GM23338 (cell line): ENCODE data around the gene MAP4K4. TPM values are rescaled to one million over a fixed set of nuclear protein-coding genes. Genes with fewer than 3 reads are reported as not detected.

Experiments used
- ATAC-seq: fragments of 200-7000 bp; cut with Tn5 transposase; 3 replicates; pipeline ENCODE4 v1.9.1; 2020
- DNase-seq: peaks from one replicate; pipeline ENCODE4 v3.0.0-alpha.2; 2015; ENCODE audit warnings: low spot score
- H2AFZ ChIP-seq: fragments of 200-600 bp; sonication (generic); 2 replicates; pipeline ENCODE4 v1.8.0; 2016; ENCODE audit warnings: antibody characterized with exemption, mild to moderate bottlenecking, moderate library complexity
- H3F3A ChIP-seq: fragments of 200-600 bp; sonication (generic); replicated peaks from 2 replicates; pipeline ENCODE4 v1.8.0; 2017; ENCODE audit warnings: antibody characterized with exemption, mixed run types, low read depth
- H3K27ac ChIP-seq: fragments of 200-600 bp; sonication (generic); 2 replicates; pipeline ENCODE4 v1.6.1; 2016; ENCODE audit warnings: low read depth
- H3K27me3 ChIP-seq: fragments of 200-600 bp; sonication (generic); 2 replicates; pipeline ENCODE4 v1.8.0; 2016; ENCODE audit warnings: mild to moderate bottlenecking, mixed run types, moderate library complexity; ENCODE audit not compliant: insufficient read depth
- H3K36me3 ChIP-seq: fragments of 200-600 bp; sonication (generic); 2 replicates; pipeline ENCODE4 v1.8.0; 2016; ENCODE audit warnings: mild to moderate bottlenecking; ENCODE audit not compliant: insufficient read depth
- H3K4me1 ChIP-seq: fragments of 200-600 bp; sonication (generic); 2 replicates; pipeline ENCODE4 v1.8.0; 2016; ENCODE audit warnings: mild to moderate bottlenecking, moderate library complexity; ENCODE audit not compliant: insufficient read depth
- H3K4me2 ChIP-seq: fragments of 200-600 bp; sonication (generic); 2 replicates; pipeline ENCODE4 v1.7.1; 2017; ENCODE audit warnings: mixed run types
- H3K4me3 ChIP-seq: fragments of 200-600 bp; sonication (generic); 2 replicates; pipeline ENCODE4 v1.6.1; 2016; ENCODE audit warnings: mixed run types
- H3K79me2 ChIP-seq: fragments of 200-600 bp; sonication (generic); replicated peaks from 2 replicates; pipeline ENCODE4 v1.8.0; 2017; ENCODE audit warnings: mild to moderate bottlenecking; ENCODE audit not compliant: insufficient read depth
- H3K9me2 ChIP-seq: fragments of 200-600 bp; sonication (generic); 2 replicates; pipeline ENCODE4 v1.8.0; 2017; ENCODE audit not compliant: insufficient read depth
- H4K20me1 ChIP-seq: fragments of 200-600 bp; sonication (generic); replicated peaks from 2 replicates; pipeline ENCODE4 v1.8.0; 2017; ENCODE audit warnings: mild to moderate bottlenecking; ENCODE audit not compliant: insufficient read depth
- H3K27ac Mint-ChIP-seq: 2 replicates; pipeline ENCODE4 v1.8.0; 2020; ENCODE audit warnings: inconsistent platforms, mild to moderate bottlenecking, moderate library complexity, mixed read lengths
- H3K27me3 Mint-ChIP-seq: 3 replicates; pipeline ENCODE4 v1.8.0; 2022; ENCODE audit warnings: low read depth, mild to moderate bottlenecking, moderate library complexity, mixed read lengths, inconsistent platforms; ENCODE audit not compliant: insufficient read depth, poor library complexity
- H3K36me3 Mint-ChIP-seq: 3 replicates; pipeline ENCODE4 v1.8.0; 2021; ENCODE audit warnings: low read depth, mild to moderate bottlenecking, inconsistent platforms, moderate library complexity, mixed read lengths
- H3K4me1 Mint-ChIP-seq: 3 replicates; pipeline ENCODE4 v1.8.0; 2020; ENCODE audit warnings: mild to moderate bottlenecking, inconsistent platforms, mixed read lengths
- H3K4me3 Mint-ChIP-seq: 3 replicates; pipeline ENCODE4 v1.8.0; 2021; ENCODE audit warnings: moderate library complexity, mild to moderate bottlenecking, inconsistent platforms, mixed read lengths
- H3K9me3 Mint-ChIP-seq: 3 replicates; pipeline ENCODE4 v1.8.0; 2020; ENCODE audit warnings: moderate library complexity, mild to moderate bottlenecking, inconsistent platforms, mixed read lengths
- CREB1 ChIP-seq: fragments of 250-450 bp; sonication (Bioruptor Pico); IDR thresholded peaks from 2 replicates; pipeline ENCODE4 v1.5.0; 2020; ENCODE audit warnings: low read depth, mild to moderate bottlenecking, moderate library complexity
- CTCF ChIP-seq, 2 experiments: fragments of 200-600 bp in 1 of 2; sonication (generic) in 1 of 2; conservative IDR thresholded peaks; 2 replicates each; pipeline versions ENCODE4 v1.5.1 to v1.6.1; 2016 to 2017; ENCODE audit warnings: antibody characterized with exemption in 2 of 2, low read depth in 2 of 2, mild to moderate bottlenecking in 2 of 2, moderate library complexity in 1 of 2
- ETS1 ChIP-seq: IDR thresholded peaks from 2 replicates; pipeline ENCODE4 v1.6.1; 2016; ENCODE audit warnings: antibody characterized with exemption
- EZH2 ChIP-seq: fragments of 200-600 bp; sonication (generic); IDR thresholded peaks from one replicate; pipeline ENCODE4 v1.8.0; 2017; ENCODE audit warnings: antibody characterized with exemption, mild to moderate bottlenecking, low read depth; ENCODE audit not compliant: unreplicated experiment
- EZH2phosphoT487 ChIP-seq: fragments of 200-600 bp; sonication (generic); IDR thresholded peaks from one replicate; pipeline ENCODE4 v1.8.1; 2018; ENCODE audit warnings: antibody characterized with exemption; ENCODE audit not compliant: unreplicated experiment
- JUNB ChIP-seq: IDR thresholded peaks from one replicate; pipeline ENCODE4 v1.6.1; 2016; ENCODE audit warnings: antibody characterized with exemption; ENCODE audit not compliant: unreplicated experiment
- NANOG ChIP-seq: IDR thresholded peaks from 2 replicates; pipeline ENCODE4 v1.6.1; 2016; ENCODE audit warnings: antibody characterized with exemption, borderline replicate concordance
- POLR2AphosphoS5 ChIP-seq: IDR thresholded peaks from 2 replicates; pipeline ENCODE4 v1.6.1; 2016; ENCODE audit warnings: antibody characterized with exemption, low read depth
- REST ChIP-seq: IDR thresholded peaks from one replicate; pipeline ENCODE4 v1.6.1; 2018; ENCODE audit warnings: antibody characterized with exemption; ENCODE audit not compliant: unreplicated experiment
- STAT1 ChIP-seq: IDR thresholded peaks from one replicate; pipeline ENCODE4 v1.6.1; 2016; ENCODE audit warnings: antibody characterized with exemption; ENCODE audit not compliant: unreplicated experiment
- ZNF114 ChIP-seq: fragments of 250-450 bp; sonication (Bioruptor Pico); IDR thresholded peaks from 2 replicates; pipeline ENCODE4 v1.5.0; 2020; ENCODE audit warnings: mild to moderate bottlenecking, moderate library complexity
- ZNF331 ChIP-seq: fragments of 250-450 bp; sonication (Bioruptor Pico); IDR thresholded peaks from 2 replicates; pipeline ENCODE4 v1.5.0; 2020; ENCODE audit warnings: low read depth, mild to moderate bottlenecking, moderate library complexity
- ZNF462 ChIP-seq: fragments of 250-450 bp; sonication (Bioruptor Pico); IDR thresholded peaks from 2 replicates; pipeline ENCODE4 v1.5.0; 2020; ENCODE audit warnings: mild to moderate bottlenecking, moderate library complexity
- polyA plus RNA-seq: library from polyadenylated mRNA; unstranded; fragments of >200 nt; fragmentation: Nextera tagmentation; extraction: Ambion mirVana; gene quantifications from 2 replicates; pipeline ENCODE4 v1.2.1, GENCODE V29; 2016
- total RNA-seq: library from RNA; depleted of rRNA; stranded (reverse); fragments of >200 nt; shearing (Covaris generic); gene quantifications from 2 replicates; pipeline ENCODE4 v1.2.3, GENCODE V29; 2014

MAP4K4 gene
- total and polyA plus RNA-seq, 2 experiments from 2014 or later: 34.6 to 99.2 TPM

GRCh38 chr2:101750688-101751087 is 53.2 kb downstream of the MAP4K4 start (continued):
- TF ChIP-seq EZH2phosphoT487 (no peak), POLR2AphosphoS5 (no peak), ZNF331 (CRISPR knock-in tag) (no peak), STAT1 (no peak), CREB1 (CRISPR knock-in tag) (no peak), CTCF (conservative IDR thresholded peaks at IDR 0.05; ENCODE audit: low read depth in 2 of 2) (no peak), NANOG (no peak), ZNF114 (CRISPR knock-in tag) (no peak), JUNB (no peak)

GRCh38 chr2:101751276-101751815 is 53.8 kb downstream of the MAP4K4 start:
- H3K9me3 Mint-ChIP-seq: no peaks in the 10 kb centered on the region
- no peak for TF ChIP-seq STAT1
- TF ChIP-seq NANOG: no peak
- TF ChIP-seq ZNF114 (CRISPR knock-in tag): no peak
- no peak for TF ChIP-seq ZNF462 (CRISPR knock-in tag)
- TF ChIP-seq EZH2: no peak
- no peak for TF ChIP-seq ETS1
- TF ChIP-seq REST: no peak
- TF ChIP-seq ZNF331 (CRISPR knock-in tag): no peak
- TF ChIP-seq POLR2AphosphoS5: no peak

More at GRCh38 chr2:101751276-101751815, 53.8 kb downstream of the MAP4K4 start:
- no peak overlapping the region for H3K4me3 Mint-ChIP-seq
- Histone ChIP-seq H3K27me3 (no peaks in the 10 kb centered on the region), H3K79me2 (peaks cover 90% of the 10 kb centered on the region), H3K9me2 (no peaks in the 10 kb centered on the region), H4K20me1 (peaks cover 47% of the 10 kb centered on the region), H3K4me1 (peaks cover 61% of the 10 kb centered on the region), H2AFZ (no peak overlapping the region), H3K4me3 (no peak overlapping the region), H3K4me2 (no peak overlapping the region), H3F3A (no peaks in the 10 kb centered on the region), H3K27ac (peak overlapping the region; percentile 41; the same call in 1 of the 2 replicates), H3K36me3 (no peaks in the 10 kb centered on the region)
- ATAC-seq (peak; percentile 46), DNase-seq (no peak)
- H3K36me3 Mint-ChIP-seq: peaks cover 4% of the 10 kb centered on the region
- H3K27ac Mint-ChIP-seq: no peak overlapping the region
- H3K4me1 Mint-ChIP-seq: peaks cover 59% of the 10 kb centered on the region
- peaks cover 7% of the 10 kb centered on the region for H3K27me3 Mint-ChIP-seq
